IMR-90 (cell line): ENCODE measurements around the gene NQO2. TPM values are rescaled to one million over a fixed set of nuclear protein-coding genes. Genes with fewer than 3 reads are reported as not detected.

Experiments used
- ATAC-seq: fragments of 200-7000 bp; cut with Tn5 transposase; 2 replicates; pipeline ENCODE4 v1.9.1; 2020; ENCODE audit warnings: low read depth, mild to moderate bottlenecking, moderate library complexity
- BruUV-seq: library from RNA; stranded (reverse); fragments of 400-500 nt; replicated peaks from 2 replicates; lab custom pipeline; 2021; lab: Mats Ljungman, UMichigan
- CTCF ChIA-PET: fragments of 300-600 bp; formaldehyde crosslinking; extraction: SDS; loops from one replicate; lab custom pipeline; 2021; ENCODE audit warnings: antibody characterized with exemption; lab: Yijun Ruan, JAX
- POLR2A ChIA-PET: fragments of 300-600 bp; sonication (Branson Sonifier 250); formaldehyde crosslinking; loops from one replicate; lab custom pipeline; 2022; ENCODE audit warnings: antibody characterized with exemption; ENCODE audit not compliant: unreplicated experiment; lab: Charles Lee
- DNase-seq: peaks from one replicate; pipeline ENCODE4 v3.0.0; 2013
- H2AFZ ChIP-seq: replicated peaks from 2 replicates; pipeline ENCODE3; 2013; ENCODE audit warnings: low read length, mild to moderate bottlenecking; ENCODE audit not compliant: poor library complexity
- H2AK5ac ChIP-seq: 2 replicates; pipeline ENCODE4 v1.6.1; 2013; ENCODE audit warnings: low read depth, low read length, inconsistent platforms
- H2AK9ac ChIP-seq: replicated peaks from 2 replicates; pipeline ENCODE3; 2013; ENCODE audit warnings: mild to moderate bottlenecking, low read depth, low read length, moderate library complexity; ENCODE audit not compliant: poor library complexity
- H2BK120ac ChIP-seq: 2 replicates; pipeline ENCODE4 v1.6.1; 2013; ENCODE audit warnings: low read depth, low read length, inconsistent platforms
- H2BK15ac ChIP-seq: 3 replicates; pipeline ENCODE4 v1.6.1; 2013; ENCODE audit warnings: low read depth, low read length, inconsistent platforms
- H2BK20ac ChIP-seq: 2 replicates; pipeline ENCODE4 v1.6.1; 2013; ENCODE audit warnings: low read depth, mild to moderate bottlenecking, inconsistent platforms, low read length, moderate library complexity
- H2BK5ac ChIP-seq: 2 replicates; pipeline ENCODE4 v1.6.1; 2013; ENCODE audit warnings: mild to moderate bottlenecking, low read depth, low read length, inconsistent platforms; ENCODE audit not compliant: poor library complexity, severe bottlenecking
- H3K14ac ChIP-seq: replicated peaks from 2 replicates; pipeline ENCODE4 v1.6.1; 2013; ENCODE audit warnings: low read depth, low read length, inconsistent platforms
- H3K18ac ChIP-seq: 2 replicates; pipeline ENCODE4 v1.6.1; 2013; ENCODE audit warnings: low read depth, low read length, control low read depth
- H3K23ac ChIP-seq: 2 replicates; pipeline ENCODE4 v1.6.1; 2013; ENCODE audit warnings: low read depth, low read length, inconsistent platforms
- H3K27ac ChIP-seq: 2 replicates; pipeline ENCODE4 v1.5.1; 2013; ENCODE audit warnings: mild to moderate bottlenecking, control low read depth, low read length; ENCODE audit not compliant: insufficient read depth
- H3K27me3 ChIP-seq: 2 replicates; pipeline ENCODE4 v1.6.1; 2013; ENCODE audit warnings: low read length; ENCODE audit not compliant: control insufficient read depth, insufficient read depth
- H3K36me3 ChIP-seq: 2 replicates; pipeline ENCODE4 v1.6.1; 2013; ENCODE audit warnings: low read length, mixed read lengths; ENCODE audit not compliant: control insufficient read depth, insufficient read depth
- H3K4ac ChIP-seq: 2 replicates; pipeline ENCODE4 v1.6.1; 2013; ENCODE audit warnings: low read depth, low read length, inconsistent platforms
- H3K4me1 ChIP-seq: 2 replicates; pipeline ENCODE4 v1.6.1; 2013; ENCODE audit warnings: low read length, mixed read lengths; ENCODE audit not compliant: control insufficient read depth, insufficient read depth
- H3K4me2 ChIP-seq: 2 replicates; pipeline ENCODE4 v1.6.1; 2013; ENCODE audit warnings: low read depth, mild to moderate bottlenecking, control low read depth, low read length, moderate library complexity
- H3K4me3 ChIP-seq: 2 replicates; pipeline ENCODE4 v1.5.1; 2013; ENCODE audit warnings: low read depth, mild to moderate bottlenecking, control low read depth, low read length, moderate library complexity; ENCODE audit not compliant: insufficient read depth
- H3K56ac ChIP-seq: 2 replicates; pipeline ENCODE4 v1.6.1; 2013; ENCODE audit warnings: low read length, inconsistent platforms; ENCODE audit not compliant: insufficient read depth; ENCODE audit errors: extremely low read depth
- H3K79me1 ChIP-seq, 2 experiments: 2 replicates each; pipeline ENCODE4 v1.6.1; 2013; ENCODE audit warnings: low read length in 2 of 2, inconsistent platforms in 1 of 2, low read depth in 1 of 2
- H3K9ac ChIP-seq: 2 replicates; pipeline ENCODE4 v1.6.1; 2013; ENCODE audit warnings: low read depth, low read length, control low read depth
- H3K9me1 ChIP-seq: 2 replicates; pipeline ENCODE4 v1.6.1; 2013; ENCODE audit warnings: low read length, inconsistent platforms; ENCODE audit not compliant: insufficient read depth
- H3K9me3 ChIP-seq: 2 replicates; pipeline ENCODE4 v1.6.1; 2013; ENCODE audit warnings: low read length; ENCODE audit not compliant: control insufficient read depth, insufficient read depth
- H4K20me1 ChIP-seq: 2 replicates; pipeline ENCODE4 v1.6.1; 2013; ENCODE audit warnings: low read length, inconsistent platforms; ENCODE audit not compliant: insufficient read depth
- H4K5ac ChIP-seq: 2 replicates; pipeline ENCODE4 v1.6.1; 2013; ENCODE audit warnings: mild to moderate bottlenecking, low read depth, low read length, control low read depth
- H4K8ac ChIP-seq, 2 experiments: 2 replicates each; pipeline ENCODE4 v1.6.1; 2013; ENCODE audit warnings: low read depth in 2 of 2, low read length in 2 of 2, control low read depth in 1 of 2, inconsistent platforms in 1 of 2
- H4K91ac ChIP-seq: 2 replicates; pipeline ENCODE4 v1.6.1; 2013; ENCODE audit warnings: low read depth, low read length, inconsistent platforms; ENCODE audit not compliant: insufficient read depth
- BHLHE40 ChIP-seq: fragments of 150-350 bp; IDR thresholded peaks from 2 replicates; pipeline ENCODE4 v1.6.1; 2016; ENCODE audit warnings: mild to moderate bottlenecking, low read depth, low read length
- CEBPB ChIP-seq: IDR thresholded peaks from 2 replicates; pipeline ENCODE4 v1.6.1; 2012; ENCODE audit warnings: low read depth, low read length, improper control_type of control experiment
- CHD1 ChIP-seq: IDR thresholded peaks from 2 replicates; pipeline ENCODE4 v1.6.1; 2012; ENCODE audit warnings: low read depth, low read length, improper control_type of control experiment
- FOS ChIP-seq: fragments of 150-350 bp; IDR thresholded peaks from 2 replicates; pipeline ENCODE4 v1.6.1; 2016; ENCODE audit warnings: low read depth, low read length
- MAFK ChIP-seq: IDR thresholded peaks from 2 replicates; pipeline ENCODE4 v1.6.1; 2012; ENCODE audit warnings: low read depth, low read length, improper control_type of control experiment
- MAZ ChIP-seq: IDR thresholded peaks from 2 replicates; pipeline ENCODE4 v1.6.1; 2012; ENCODE audit warnings: low read depth, mild to moderate bottlenecking, low read length, improper control_type of control experiment, moderate library complexity, borderline replicate concordance
- MXI1 ChIP-seq: IDR thresholded peaks from 2 replicates; pipeline ENCODE4 v1.6.1; 2012; ENCODE audit warnings: low read depth, mild to moderate bottlenecking, low read length, moderate library complexity, borderline replicate concordance
- NFE2L2 ChIP-seq: fragments of 150-350 bp; IDR thresholded peaks from 2 replicates; pipeline ENCODE4 v1.6.1; 2016; ENCODE audit warnings: low read depth, mild to moderate bottlenecking, low read length
- POLR2A ChIP-seq: IDR thresholded peaks from 2 replicates; pipeline ENCODE4 v1.6.1; 2012; ENCODE audit warnings: mild to moderate bottlenecking, low read depth, low read length
- RAD21 ChIP-seq: IDR thresholded peaks from 2 replicates; pipeline ENCODE4 v1.6.1; 2012; ENCODE audit warnings: low read length, improper control_type of control experiment
- RCOR1 ChIP-seq: IDR thresholded peaks from 2 replicates; pipeline ENCODE4 v1.6.1; 2012; ENCODE audit warnings: mild to moderate bottlenecking, low read length, improper control_type of control experiment; ENCODE audit not compliant: insufficient replicate concordance
- RFX5 ChIP-seq: IDR thresholded peaks from 2 replicates; pipeline ENCODE4 v1.8.0; 2012; ENCODE audit warnings: low read depth, mild to moderate bottlenecking, low read length, moderate library complexity
- SMC3 ChIP-seq: fragments of 150-350 bp; IDR thresholded peaks from 2 replicates; pipeline ENCODE4 v1.6.1; 2016; ENCODE audit warnings: low read depth, mild to moderate bottlenecking, antibody characterized with exemption, low read length, moderate library complexity
- WGBS, 2 experiments: methylation state at CpG; one replicate each; pipeline versions ENCODE4 v1.1.5 to v1.1.7; 2013; ENCODE audit warnings: missing lambda C conversion rate in 2 of 2; ENCODE audit not compliant: insufficient read length in 1 of 2; ENCODE audit errors: extremely low coverage in 2 of 2; 5-methylcytosine and 5-hydroxymethylcytosine counted together
- dilution Hi-C: fragments of 300-500 bp; cut with HindIII; formaldehyde crosslinking; loops from one replicate; pipeline ENCODE4 v1.14.3; 2018; ENCODE audit warnings: low sequenced_read_pairs; ENCODE audit not compliant: unreplicated experiment
- in situ Hi-C: fragments of 300-500 bp; cut with MboI; formaldehyde crosslinking; loops from 3 replicates; pipeline ENCODE4 v1.14.3; 2019; ENCODE audit warnings: low sequenced_read_pairs, inconsistent platforms, mixed read lengths
- intact Hi-C: fragments of 100-400 bp; cut with micrococcal nuclease; formaldehyde crosslinking; loops from 2 replicates; pipeline ENCODE4 v1.10.0; 2022
- polyA plus RNA-seq, 3 experiments: library from polyadenylated mRNA; depleted of rRNA; stranded (reverse); fragments of >200 nt; gene quantifications; 2 replicates each; pipeline ENCODE4 v1.2.3, GENCODE V29; 2012; ENCODE audit warnings: low replicate concordance in 1 of 3
- total RNA-seq: library from RNA; depleted of rRNA; stranded (reverse); fragments of >200 nt; gene quantifications from 2 replicates; pipeline ENCODE4 v1.2.3, GENCODE V29; 2012
- TF ChIP-seq, protein P1 (sequence below): fragments of 150-350 bp; IDR thresholded peaks from 2 replicates; pipeline ENCODE4 v1.6.1; 2017; ENCODE audit warnings: mild to moderate bottlenecking, antibody characterized with exemption, low read length, low read depth
- TF ChIP-seq, protein P2 (sequence below): conservative IDR thresholded peaks from 2 replicates; pipeline ENCODE4 v1.5.1; 2012; ENCODE audit warnings: mild to moderate bottlenecking, low read depth, low read length, improper control_type of control experiment
- TF ChIP-seq, protein P3 (sequence below): fragments of 150-350 bp; IDR thresholded peaks from 2 replicates; pipeline ENCODE4 v1.6.1; 2016; ENCODE audit warnings: low read depth, mild to moderate bottlenecking, low read length, moderate library complexity, borderline replicate concordance

NQO2 gene
- total and polyA plus RNA-seq, 2 of the 4 experiments (the other 2 are of a cell fraction): 42.5 to 72.1 TPM

DNA sequence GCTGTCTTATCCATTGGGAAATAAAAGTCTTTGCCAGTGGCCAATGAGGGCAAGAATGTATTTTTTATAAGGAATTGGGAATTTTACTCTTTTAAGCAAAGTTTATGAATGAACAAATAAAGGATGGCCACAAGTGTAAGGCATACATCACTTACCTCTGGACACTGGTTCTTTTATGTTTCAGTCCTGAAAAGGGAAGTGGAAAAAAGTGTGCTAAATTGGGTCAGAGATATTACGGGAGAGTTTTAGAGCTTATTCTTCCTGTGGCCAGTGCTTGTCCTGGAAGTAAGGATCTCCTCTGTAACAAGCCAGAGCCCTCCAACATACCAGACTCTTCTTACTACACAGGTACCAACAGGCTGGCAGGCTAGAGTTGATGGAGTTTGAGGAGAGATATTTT is 46.1 kb downstream of the NQO2 start:
- Histone ChIP-seq H2BK20ac (no peak overlapping the region), H2AFZ (no peak overlapping the region), H3K56ac (no peak overlapping the region), H3K27ac (no peak overlapping the region), H4K91ac (no peak overlapping the region), H3K18ac (no peak overlapping the region), H2BK5ac (no peak overlapping the region), H3K9me3 (no peaks in the 10 kb centered on the region), H2BK15ac (no peak overlapping the region), H3K79me1 (no peaks in the 10 kb centered on the region), H3K4me1 (peaks cover 2% of the 10 kb centered on the region; the same call in 1 of the 2 replicates), H4K5ac (no peak overlapping the region), H3K36me3 (no peaks in the 10 kb centered on the region), H2BK120ac (no peak overlapping the region), H3K4me2 (no peak overlapping the region), H4K20me1 (no peaks in the 10 kb centered on the region), H2AK5ac (no peak overlapping the region), H3K23ac (no peak overlapping the region), H3K27me3 (peaks cover 16% of the 10 kb centered on the region), H4K8ac (no peak overlapping the region), H3K14ac (no peak overlapping the region), H3K9me1 (no peaks in the 10 kb centered on the region), H3K9ac (no peak overlapping the region), H2AK9ac (no peak overlapping the region), H3K4me3 (no peak overlapping the region), H3K4ac (no peak overlapping the region)
- no TSS peak for BruUV-seq
- intact Hi-C loops (no loop called here), dilution Hi-C loops (no loop called here), in situ Hi-C loops (loop anchor here (5.0 kb wide), 1 partner anchor 33 kb away; no protein-coding TSS in a partner anchor)
- WGBS, 2 experiments: no CpG with 5 or more reads among the region's 1 CpG
- TF ChIP-seq RCOR1 (no peak), RFX5 (no peak), BHLHE40 (no peak), MXI1 (no peak), SMC3 (no peak), POLR2A (no peak), CHD1 (no peak), MAZ (no peak), CEBPB (no peak), NFE2L2 (no peak), FOS (no peak), RAD21 (no peak), MAFK (no peak)
- TF ChIP-seq, protein P1, sequence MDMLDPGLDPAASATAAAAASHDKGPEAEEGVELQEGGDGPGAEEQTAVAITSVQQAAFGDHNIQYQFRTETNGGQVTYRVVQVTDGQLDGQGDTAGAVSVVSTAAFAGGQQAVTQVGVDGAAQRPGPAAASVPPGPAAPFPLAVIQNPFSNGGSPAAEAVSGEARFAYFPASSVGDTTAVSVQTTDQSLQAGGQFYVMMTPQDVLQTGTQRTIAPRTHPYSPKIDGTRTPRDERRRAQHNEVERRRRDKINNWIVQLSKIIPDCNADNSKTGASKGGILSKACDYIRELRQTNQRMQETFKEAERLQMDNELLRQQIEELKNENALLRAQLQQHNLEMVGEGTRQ: no peak
- TF ChIP-seq, protein P2, sequence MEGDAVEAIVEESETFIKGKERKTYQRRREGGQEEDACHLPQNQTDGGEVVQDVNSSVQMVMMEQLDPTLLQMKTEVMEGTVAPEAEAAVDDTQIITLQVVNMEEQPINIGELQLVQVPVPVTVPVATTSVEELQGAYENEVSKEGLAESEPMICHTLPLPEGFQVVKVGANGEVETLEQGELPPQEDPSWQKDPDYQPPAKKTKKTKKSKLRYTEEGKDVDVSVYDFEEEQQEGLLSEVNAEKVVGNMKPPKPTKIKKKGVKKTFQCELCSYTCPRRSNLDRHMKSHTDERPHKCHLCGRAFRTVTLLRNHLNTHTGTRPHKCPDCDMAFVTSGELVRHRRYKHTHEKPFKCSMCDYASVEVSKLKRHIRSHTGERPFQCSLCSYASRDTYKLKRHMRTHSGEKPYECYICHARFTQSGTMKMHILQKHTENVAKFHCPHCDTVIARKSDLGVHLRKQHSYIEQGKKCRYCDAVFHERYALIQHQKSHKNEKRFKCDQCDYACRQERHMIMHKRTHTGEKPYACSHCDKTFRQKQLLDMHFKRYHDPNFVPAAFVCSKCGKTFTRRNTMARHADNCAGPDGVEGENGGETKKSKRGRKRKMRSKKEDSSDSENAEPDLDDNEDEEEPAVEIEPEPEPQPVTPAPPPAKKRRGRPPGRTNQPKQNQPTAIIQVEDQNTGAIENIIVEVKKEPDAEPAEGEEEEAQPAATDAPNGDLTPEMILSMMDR: no peak
- TF ChIP-seq, protein P3, sequence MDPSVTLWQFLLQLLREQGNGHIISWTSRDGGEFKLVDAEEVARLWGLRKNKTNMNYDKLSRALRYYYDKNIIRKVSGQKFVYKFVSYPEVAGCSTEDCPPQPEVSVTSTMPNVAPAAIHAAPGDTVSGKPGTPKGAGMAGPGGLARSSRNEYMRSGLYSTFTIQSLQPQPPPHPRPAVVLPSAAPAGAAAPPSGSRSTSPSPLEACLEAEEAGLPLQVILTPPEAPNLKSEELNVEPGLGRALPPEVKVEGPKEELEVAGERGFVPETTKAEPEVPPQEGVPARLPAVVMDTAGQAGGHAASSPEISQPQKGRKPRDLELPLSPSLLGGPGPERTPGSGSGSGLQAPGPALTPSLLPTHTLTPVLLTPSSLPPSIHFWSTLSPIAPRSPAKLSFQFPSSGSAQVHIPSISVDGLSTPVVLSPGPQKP: no peak
- ChIA-PET CTCF (no interaction called here), POLR2A (no interaction called here)
- DNase-seq (no peak), ATAC-seq (no peak)
